SK-N-MC (cell line): ENCODE results near the gene AXIN1.
A peak's percentile ranks its signal among the peaks of the same experiment; 100 is the strongest.
"Not testable (repeated sequence)": the region's sequence is repeated elsewhere in the genome, so short reads cannot be mapped to it uniquely, and the experiment has no call there.

ENCODE experiments used
- DNase-seq: peaks from one replicate; pipeline ENCODE4 v3.0.0-alpha.2; 2011; ENCODE audit warnings: low read depth, low spot score
- H3K27ac ChIP-seq: fragments of 200-600 bp; sonication (generic); 2 replicates; pipeline ENCODE4 v1.5.1; 2016; ENCODE audit warnings: mixed run types
- H3K36me3 ChIP-seq: fragments of 200-600 bp; sonication (generic); 2 replicates; pipeline ENCODE4 v1.6.1; 2017; ENCODE audit warnings: antibody characterized with exemption, low read length, mixed read lengths; ENCODE audit not compliant: insufficient read depth
- H3K4me3 ChIP-seq: fragments of 200-600 bp; sonication (generic); 2 replicates; pipeline ENCODE4 v1.5.1; 2016
- H3K9ac ChIP-seq: fragments of 200-600 bp; sonication (generic); 2 replicates; pipeline ENCODE4 v1.8.0; 2017; ENCODE audit warnings: mixed run types, mixed read lengths; ENCODE audit not compliant: insufficient read length
- H3K9me3 ChIP-seq: fragments of 200-600 bp; sonication (generic); 2 replicates; pipeline ENCODE4 v1.6.1; 2017; ENCODE audit warnings: low read depth, mild to moderate bottlenecking, antibody characterized with exemption, low read length, moderate library complexity, mixed read lengths
- EZH2 ChIP-seq: fragments of 200-600 bp; sonication (generic); IDR thresholded peaks from one replicate; pipeline ENCODE4 v1.6.1; 2017; ENCODE audit warnings: antibody characterized with exemption
- FOXP2 ChIP-seq: optimal IDR thresholded peaks from 2 replicates; pipeline ENCODE3; 2011; ENCODE audit warnings: mild to moderate bottlenecking, moderate library complexity; ENCODE audit not compliant: insufficient read depth; ENCODE audit errors: extremely low read length, control extremely low read depth
- POLR2AphosphoS5 ChIP-seq: IDR thresholded peaks from 2 replicates; pipeline ENCODE4 v1.6.1; 2012; ENCODE audit warnings: mild to moderate bottlenecking, low read depth, low read length, borderline replicate concordance

AXIN1 gene

DNA sequence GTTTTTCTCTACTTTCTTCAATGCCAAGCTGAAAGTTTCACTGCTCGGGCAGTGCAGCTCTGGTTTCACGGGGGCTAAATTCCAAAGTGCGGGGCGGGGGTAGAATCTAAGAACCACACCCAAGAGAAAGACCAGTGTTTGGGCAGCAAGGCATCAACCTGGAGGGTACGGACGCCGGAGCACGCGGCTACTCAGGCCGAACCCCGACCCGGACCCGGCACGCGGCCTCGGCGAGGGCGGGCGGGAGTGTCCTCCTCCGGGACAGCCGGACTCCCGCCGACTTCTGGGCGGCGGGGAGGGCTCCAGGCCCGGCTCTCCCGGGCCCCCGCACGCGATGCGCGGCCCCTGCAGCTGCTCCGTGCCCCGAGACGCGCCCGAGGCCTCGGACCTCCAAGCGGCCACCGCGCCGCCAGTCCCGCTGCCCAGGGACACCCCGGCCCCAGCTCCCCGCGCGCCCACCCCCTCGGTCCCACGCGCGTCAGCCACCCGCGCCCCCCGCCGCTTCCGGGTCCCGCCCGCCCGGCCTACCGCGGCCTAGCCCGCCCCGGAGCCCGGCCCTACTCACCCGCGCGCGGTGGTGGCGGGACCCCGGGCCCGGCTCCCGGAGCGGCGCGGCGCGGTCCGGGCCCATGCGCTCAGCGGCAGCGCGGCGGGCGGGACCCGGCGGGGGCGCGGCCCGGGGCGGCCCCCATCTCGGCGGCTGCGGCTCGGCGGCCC lies 561 bp downstream of the AXIN1 start:
- no peak for TF ChIP-seq EZH2
- TF ChIP-seq FOXP2, result no peak
- TF ChIP-seq POLR2AphosphoS5, result no peak
- Histone ChIP-seq H3K4me3 (peak overlapping the region; percentile 84), H3K27ac (no peak overlapping the region), H3K9ac (peak overlapping the region; percentile 85), H3K36me3 (peaks cover 9% of the 10 kb centered on the region), H3K9me3 (no peaks in the 10 kb centered on the region)
- no peak for DNase-seq

GRCh38 chr16:350203-350602 lies 2.3 kb downstream of the AXIN1 start:
- no peak overlapping the region for H3K9ac ChIP-seq
- H3K27ac ChIP-seq, result no peak overlapping the region
- peaks cover 18% of the 10 kb centered on the region for H3K36me3 ChIP-seq
- no peak for DNase-seq
- H3K9me3 ChIP-seq, result no peaks in the 10 kb centered on the region
- H3K4me3 ChIP-seq, result no peak overlapping the region
- no peak for TF ChIP-seq FOXP2
- no peak for TF ChIP-seq EZH2
- no peak for TF ChIP-seq POLR2AphosphoS5

DNA sequence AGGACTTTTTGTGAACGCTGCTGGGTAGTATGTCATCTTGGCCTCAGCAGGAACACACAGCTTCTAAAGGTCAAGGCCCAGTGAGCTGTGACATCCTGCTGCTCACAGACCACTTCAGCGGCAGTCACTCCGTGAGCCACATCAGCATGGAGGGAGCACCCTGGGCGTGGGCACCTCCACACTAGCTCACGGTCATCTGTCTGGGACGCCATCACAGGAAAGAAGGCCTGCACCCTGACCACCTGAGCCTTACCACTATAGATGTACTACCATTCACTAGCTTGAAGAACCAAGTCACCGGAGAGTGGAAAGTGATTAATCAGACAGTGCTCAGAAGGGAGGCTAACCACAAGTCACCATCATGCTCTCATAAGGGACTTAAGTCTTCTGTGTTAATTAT lies 3.3 kb downstream of the AXIN1 start:
- TF ChIP-seq FOXP2 (no peak), EZH2 (no peak), POLR2AphosphoS5 (no peak)
- H3K27ac ChIP-seq, result no peak overlapping the region
- H3K36me3 ChIP-seq, result peaks cover 24% of the 10 kb centered on the region
- no peaks in the 10 kb centered on the region for H3K9me3 ChIP-seq
- DNase-seq, result no peak
- no peak overlapping the region for H3K4me3 ChIP-seq
- no peak overlapping the region for H3K9ac ChIP-seq

DNA sequence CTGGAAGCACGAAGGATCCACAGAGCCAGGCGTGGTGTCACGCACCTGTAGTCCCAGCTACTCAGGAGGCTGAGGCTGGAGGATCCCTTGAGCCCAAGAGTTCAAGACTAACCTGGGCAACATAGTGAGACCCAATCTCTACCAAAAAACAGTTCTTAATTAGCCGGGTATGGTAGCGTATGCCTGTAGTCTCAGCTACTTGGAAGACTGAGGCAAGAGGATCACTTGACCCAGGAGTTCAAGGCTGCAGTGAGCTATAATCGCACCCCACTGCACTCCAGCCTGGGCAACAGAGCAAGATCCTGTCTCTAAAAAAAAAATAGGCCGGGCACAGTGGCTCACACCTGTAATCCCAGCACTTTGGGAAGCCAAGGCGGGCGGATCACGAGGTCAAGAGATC lies 4.0 kb downstream of the AXIN1 start:
- not testable (repeated sequence) for H3K27ac ChIP-seq, H3K9me3 ChIP-seq, DNase-seq, H3K9ac ChIP-seq, H3K4me3 ChIP-seq
- peaks cover 26% of the 10 kb centered on the region for H3K36me3 ChIP-seq

DNA sequence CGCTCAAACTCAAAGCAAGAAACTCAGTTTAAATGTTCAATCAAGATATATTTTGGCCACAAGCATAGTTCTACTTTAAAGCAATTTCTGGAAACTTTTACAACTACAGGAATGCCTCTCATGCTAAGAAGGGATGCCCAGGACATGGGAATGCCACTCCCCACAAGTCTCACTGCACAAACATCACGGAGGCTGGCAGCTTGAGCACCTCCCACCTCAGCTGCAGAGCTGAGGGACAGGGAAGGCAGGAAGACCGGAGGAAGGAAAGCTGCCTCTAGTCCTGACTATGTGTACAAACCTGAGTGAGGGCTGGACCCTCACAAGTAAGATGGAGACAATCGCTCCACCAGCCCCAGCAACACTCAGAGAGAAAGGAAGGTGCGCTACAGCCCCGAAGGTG lies 5.3 kb downstream of the AXIN1 start:
- H3K27ac ChIP-seq, result no peak overlapping the region
- DNase-seq, result no peak
- H3K9ac ChIP-seq, result no peak overlapping the region
- peaks cover 26% of the 10 kb centered on the region for H3K36me3 ChIP-seq
- TF ChIP-seq FOXP2 (no peak), POLR2AphosphoS5 (no peak), EZH2 (no peak)
- no peak overlapping the region for H3K4me3 ChIP-seq
- H3K9me3 ChIP-seq, result no peaks in the 10 kb centered on the region

- H3K27ac ChIP-seq, result no peak overlapping the region
- DNase-seq, result no peak
- H3K9me3 ChIP-seq, result no peaks in the 10 kb centered on the region
- TF ChIP-seq FOXP2 (no peak), EZH2 (no peak), POLR2AphosphoS5 (no peak)
- no peak overlapping the region for H3K4me3 ChIP-seq
- H3K36me3 ChIP-seq, result peaks cover 26% of the 10 kb centered on the region
- no peak overlapping the region for H3K9ac ChIP-seq
These were observed 5.9 kb downstream of the AXIN1 start for GRCh38 chr16:346587-346986.

GRCh38 chr16:345772-346171 lies 6.8 kb downstream of the AXIN1 start:
- peaks cover 26% of the 10 kb centered on the region for H3K36me3 ChIP-seq
- no peak for DNase-seq
- H3K27ac ChIP-seq, result no peak overlapping the region
- H3K4me3 ChIP-seq, result no peak overlapping the region
- H3K9ac ChIP-seq, result no peak overlapping the region
- H3K9me3 ChIP-seq, result no peaks in the 10 kb centered on the region
- TF ChIP-seq EZH2, result no peak
- no peak for TF ChIP-seq FOXP2
- no peak for TF ChIP-seq POLR2AphosphoS5

- Histone ChIP-seq H3K9me3 (no peaks in the 10 kb centered on the region), H3K36me3 (peaks cover 18% of the 10 kb centered on the region; the same call in 1 of the 2 replicates), H3K9ac (no peak overlapping the region), H3K27ac (no peak overlapping the region), H3K4me3 (no peak overlapping the region)
- DNase-seq, result no peak
- no peak for TF ChIP-seq FOXP2
- TF ChIP-seq EZH2, result no peak
These were observed 9.9 kb downstream of the AXIN1 start for GRCh38 chr16:342455-343213.

DNA sequence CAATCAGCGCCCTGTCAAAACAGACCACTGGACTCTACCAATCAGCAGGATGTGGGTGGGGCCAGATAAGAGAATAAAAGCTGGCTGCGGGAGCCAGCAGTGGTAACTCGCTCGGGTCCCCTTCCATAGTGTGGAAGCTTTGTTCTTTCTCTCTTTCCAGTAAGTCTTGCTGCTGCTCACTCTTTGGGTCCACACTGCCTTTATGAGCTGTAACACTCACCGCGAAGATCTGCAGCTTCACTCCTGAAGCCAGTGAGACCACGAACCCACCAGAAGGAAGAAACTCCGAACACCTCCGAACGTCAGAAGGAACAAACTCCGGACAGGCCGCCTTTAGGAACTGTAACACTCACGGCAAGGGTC lies 10.6 kb downstream of the AXIN1 start:
- H3K36me3 ChIP-seq, result peaks cover 18% of the 10 kb centered on the region; the same call in 1 of the 2 replicates
- not testable (repeated sequence) for H3K9ac ChIP-seq, DNase-seq

DNA sequence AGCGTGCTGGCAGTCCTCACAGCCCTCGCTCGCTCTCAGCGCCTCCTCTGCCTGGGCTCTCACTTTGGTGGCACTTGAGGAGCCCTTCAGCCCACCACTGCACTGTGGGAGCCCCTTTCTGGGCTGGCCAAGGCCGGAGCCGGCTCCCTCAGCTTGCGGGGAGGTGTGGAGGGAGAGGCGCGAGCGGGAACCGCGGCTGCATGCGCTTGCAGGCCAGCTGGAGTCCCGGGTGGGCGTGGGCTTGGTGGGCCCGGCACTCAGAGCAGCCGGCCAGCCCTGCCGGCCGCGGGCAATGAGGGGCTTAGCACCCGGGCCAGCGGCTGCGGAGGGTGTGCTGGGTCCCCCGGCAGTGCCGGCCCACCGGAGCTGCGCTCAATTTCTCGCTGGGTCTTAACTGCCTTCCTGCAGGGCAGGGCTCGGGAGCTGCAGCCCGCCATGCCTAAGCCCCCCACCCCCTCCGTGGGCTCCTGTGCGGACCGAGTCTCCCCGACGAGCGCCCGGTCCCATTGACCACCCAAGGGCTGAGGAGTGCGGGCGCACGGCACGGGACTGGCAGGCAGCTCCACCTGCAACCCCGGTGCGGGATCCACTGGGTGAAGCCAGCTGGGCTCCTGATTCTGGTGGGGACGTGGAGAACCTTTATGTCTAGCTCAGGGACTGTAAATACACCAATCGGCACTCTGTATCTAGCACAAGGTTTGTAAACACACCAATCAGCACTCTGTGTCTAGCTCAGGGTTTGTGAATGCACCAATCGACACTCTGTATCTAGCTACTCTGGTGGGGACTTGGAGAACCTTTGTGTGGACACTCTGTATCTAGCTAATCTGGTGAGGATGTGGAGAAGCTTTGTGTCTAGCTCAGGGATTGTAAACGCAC lies 11.2 kb downstream of the AXIN1 start:
- not testable (repeated sequence) for H3K27ac ChIP-seq, H3K9me3 ChIP-seq, H3K4me3 ChIP-seq, H3K9ac ChIP-seq, DNase-seq
- peaks cover 14% of the 10 kb centered on the region; the same call in 1 of the 2 replicates for H3K36me3 ChIP-seq

More for the DNA sequence above, 10.6 kb downstream of the AXIN1 start:
- not testable (repeated sequence) for H3K27ac ChIP-seq, H3K4me3 ChIP-seq, H3K9me3 ChIP-seq
